ENCODE data around the gene ATP6V0A1. TPM values are rescaled to one million over a fixed set of nuclear protein-coding genes. Genes with fewer than 3 reads are reported as not detected.

Gene ATP6V0A1
- total RNA-seq, 2 experiments from 2014 or later: 10.4 to 14.4 TPM

DNA sequence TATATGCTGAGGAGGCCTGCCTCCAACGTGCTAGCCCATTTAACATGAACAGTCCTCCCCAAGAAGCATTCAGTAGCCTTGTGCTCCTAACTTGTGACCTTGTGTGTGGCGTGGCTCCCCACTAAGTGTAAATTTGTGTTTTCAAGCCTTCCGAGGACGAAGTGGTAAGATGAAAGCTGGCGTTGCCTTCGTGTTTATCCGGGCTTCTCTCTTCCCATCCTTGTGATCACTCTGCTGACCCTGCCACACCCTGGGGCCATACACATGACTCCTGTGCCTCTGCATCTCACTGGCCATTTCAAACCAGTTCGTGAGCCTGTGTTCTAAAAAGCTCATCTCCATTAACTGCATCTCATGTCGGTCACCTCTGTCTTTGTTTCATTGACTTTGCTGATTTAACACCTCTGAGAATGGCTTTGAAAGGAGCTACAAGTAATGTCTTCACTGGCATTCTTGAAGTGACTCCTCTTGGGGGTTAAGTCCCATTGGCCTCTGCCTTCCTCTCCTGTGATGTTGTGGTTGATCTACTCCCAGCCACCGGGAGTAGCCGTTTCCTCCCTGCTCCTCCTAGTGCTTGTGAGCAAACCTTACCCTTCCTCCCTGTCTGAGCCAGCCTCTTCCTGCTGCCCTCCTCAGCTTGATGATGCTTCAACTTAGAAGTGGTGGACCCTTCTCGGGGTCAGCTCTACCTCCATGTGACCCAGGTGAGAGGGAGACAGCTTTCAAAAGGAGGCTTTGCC lies 49.9 kb downstream of the ATP6V0A1 start:
- no peak overlapping the region for H3K4me3 Mint-ChIP-seq
- Histone ChIP-seq H3K4me1 (ENCODE audit: insufficient read depth, low read length) (peaks cover 5% of the 10 kb centered on the region), H3K9me3 (ENCODE audit: control insufficient read depth in 1 of 2, insufficient read depth in 1 of 2, low read length in 2 of 2) (no peaks in the 10 kb centered on the region), H3K36me3 (ENCODE audit: insufficient read depth, low read length) (peaks cover 7% of the 10 kb centered on the region), H3K4me3 (ENCODE audit: low read length) (no peak overlapping the region), H3K27me3 (ENCODE audit: control insufficient read depth in 1 of 2, insufficient read depth in 2 of 2, low read length in 2 of 2) (no peaks in the 10 kb centered on the region), H3K27ac (ENCODE audit: low read depth in 1 of 2, low read length in 2 of 2) (no peak overlapping the region)
- H3K36me3 Mint-ChIP-seq (ENCODE audit: low read depth): peaks cover 31% of the 10 kb centered on the region
- H3K27ac Mint-ChIP-seq: no peak overlapping the region
- no peaks in the 10 kb centered on the region for H3K4me1 Mint-ChIP-seq (ENCODE audit: low read depth)
- H3K27me3 Mint-ChIP-seq: no peaks in the 10 kb centered on the region
- intact Hi-C loops (cut with DNase I, micrococcal nuclease): no loop called here
- TF ChIP-seq, protein P1, sequence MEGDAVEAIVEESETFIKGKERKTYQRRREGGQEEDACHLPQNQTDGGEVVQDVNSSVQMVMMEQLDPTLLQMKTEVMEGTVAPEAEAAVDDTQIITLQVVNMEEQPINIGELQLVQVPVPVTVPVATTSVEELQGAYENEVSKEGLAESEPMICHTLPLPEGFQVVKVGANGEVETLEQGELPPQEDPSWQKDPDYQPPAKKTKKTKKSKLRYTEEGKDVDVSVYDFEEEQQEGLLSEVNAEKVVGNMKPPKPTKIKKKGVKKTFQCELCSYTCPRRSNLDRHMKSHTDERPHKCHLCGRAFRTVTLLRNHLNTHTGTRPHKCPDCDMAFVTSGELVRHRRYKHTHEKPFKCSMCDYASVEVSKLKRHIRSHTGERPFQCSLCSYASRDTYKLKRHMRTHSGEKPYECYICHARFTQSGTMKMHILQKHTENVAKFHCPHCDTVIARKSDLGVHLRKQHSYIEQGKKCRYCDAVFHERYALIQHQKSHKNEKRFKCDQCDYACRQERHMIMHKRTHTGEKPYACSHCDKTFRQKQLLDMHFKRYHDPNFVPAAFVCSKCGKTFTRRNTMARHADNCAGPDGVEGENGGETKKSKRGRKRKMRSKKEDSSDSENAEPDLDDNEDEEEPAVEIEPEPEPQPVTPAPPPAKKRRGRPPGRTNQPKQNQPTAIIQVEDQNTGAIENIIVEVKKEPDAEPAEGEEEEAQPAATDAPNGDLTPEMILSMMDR (IDR thresholded peaks at IDR 0.05): no peak
- no peaks in the 10 kb centered on the region for H3K9me3 Mint-ChIP-seq
- no peak for ATAC-seq (ENCODE audit: poor library complexity)
- DNase-seq: no peak
- ChIA-PET POLR2A (no interaction called here), CTCF (no interaction called here)

DNA sequence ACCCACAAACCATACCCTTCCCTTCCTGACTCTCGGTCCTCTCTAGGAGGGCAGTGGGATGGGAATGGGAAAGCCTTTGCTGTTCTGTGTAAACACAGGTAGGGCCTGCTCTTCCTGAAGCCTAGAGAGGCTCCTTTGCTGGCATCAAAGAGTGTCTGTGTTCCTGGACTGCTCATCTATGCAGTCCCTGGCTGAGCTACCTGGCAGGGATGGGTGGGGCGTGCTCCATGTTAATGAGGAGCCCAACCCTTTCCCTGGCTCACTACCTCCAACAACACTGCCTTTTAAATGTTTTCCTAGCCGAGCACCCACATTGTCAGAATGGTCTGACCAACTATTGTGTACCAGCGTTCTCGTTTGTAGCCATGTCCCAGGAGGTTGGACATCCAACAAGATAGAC lies 50.7 kb downstream of the ATP6V0A1 start:
- intact Hi-C loops (cut with DNase I, micrococcal nuclease): no loop called here
- Mint-ChIP-seq H3K27me3 (no peaks in the 10 kb centered on the region), H3K27ac (no peak overlapping the region), H3K4me1 (ENCODE audit: low read depth) (no peaks in the 10 kb centered on the region), H3K36me3 (ENCODE audit: low read depth) (peaks cover 24% of the 10 kb centered on the region), H3K9me3 (no peaks in the 10 kb centered on the region), H3K4me3 (no peak overlapping the region)
- peaks cover 5% of the 10 kb centered on the region for H3K4me1 ChIP-seq (ENCODE audit: insufficient read depth, low read length)
- POLR2A ChIA-PET: no interaction called here
- H3K27ac ChIP-seq (ENCODE audit: low read depth in 1 of 2, low read length in 2 of 2): no peak overlapping the region
- CTCF ChIA-PET: interaction anchor here (1.5 kb wide), 1 partner anchor 18 kb away, joined by 3 read pairs; no protein-coding TSS in a partner anchor
- H3K9me3 ChIP-seq (ENCODE audit: control insufficient read depth in 1 of 2, insufficient read depth in 1 of 2, low read length in 2 of 2): no peaks in the 10 kb centered on the region
- no peak for DNase-seq
- TF ChIP-seq, protein P1 (IDR thresholded peaks at IDR 0.05): no peak
- H3K36me3 ChIP-seq (ENCODE audit: insufficient read depth, low read length): peaks cover 7% of the 10 kb centered on the region
- no peaks in the 10 kb centered on the region for H3K27me3 ChIP-seq (ENCODE audit: control insufficient read depth in 1 of 2, insufficient read depth in 2 of 2, low read length in 2 of 2)
- no peak for ATAC-seq (ENCODE audit: poor library complexity)
- H3K4me3 ChIP-seq (ENCODE audit: low read length): no peak overlapping the region

DNA sequence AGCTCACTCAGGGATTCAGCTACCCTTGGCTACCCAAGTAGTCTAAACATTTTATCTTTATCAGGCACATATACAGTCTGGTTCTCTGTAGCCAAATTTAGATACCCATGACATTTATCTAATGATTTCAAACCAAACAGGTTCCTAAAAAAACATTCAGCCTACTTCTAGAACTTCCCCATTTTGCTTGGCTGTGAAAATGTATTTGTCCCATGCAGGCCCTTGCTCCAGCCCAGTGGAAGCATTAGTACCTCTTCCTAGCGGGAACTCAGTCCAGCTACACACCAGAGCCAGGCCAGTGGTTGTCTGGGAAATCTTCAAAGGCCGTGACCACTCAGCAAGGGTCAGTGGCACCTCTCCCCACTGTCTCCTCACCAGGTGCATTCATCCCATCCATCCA lies 51.2 kb downstream of the ATP6V0A1 start:
- H3K27ac ChIP-seq (ENCODE audit: low read depth in 1 of 2, low read length in 2 of 2): no peak overlapping the region
- Mint-ChIP-seq H3K36me3 (ENCODE audit: low read depth) (peaks cover 22% of the 10 kb centered on the region), H3K9me3 (no peaks in the 10 kb centered on the region), H3K27me3 (no peaks in the 10 kb centered on the region), H3K27ac (no peak overlapping the region), H3K4me1 (ENCODE audit: low read depth) (no peaks in the 10 kb centered on the region), H3K4me3 (no peak overlapping the region)
- H3K4me3 ChIP-seq (ENCODE audit: low read length): no peak overlapping the region
- TF ChIP-seq, protein P1 (IDR thresholded peaks at IDR 0.05): no peak
- H3K27me3 ChIP-seq (ENCODE audit: control insufficient read depth in 1 of 2, insufficient read depth in 2 of 2, low read length in 2 of 2): no peaks in the 10 kb centered on the region
- CTCF ChIA-PET: interaction anchor here (1.5 kb wide), 1 partner anchor 17 kb away, joined by 3 read pairs; no protein-coding TSS in a partner anchor
- POLR2A ChIA-PET: no interaction called here
- peaks cover 5% of the 10 kb centered on the region for H3K4me1 ChIP-seq (ENCODE audit: insufficient read depth, low read length)
- H3K36me3 ChIP-seq (ENCODE audit: insufficient read depth, low read length): peaks cover 7% of the 10 kb centered on the region
- ATAC-seq (ENCODE audit: poor library complexity) (no peak), DNase-seq (no peak)
- no peaks in the 10 kb centered on the region for H3K9me3 ChIP-seq (ENCODE audit: control insufficient read depth in 1 of 2, insufficient read depth in 1 of 2, low read length in 2 of 2)
- intact Hi-C loops (cut with DNase I, micrococcal nuclease): loop anchor here in 1 of 2 experiments (10.0 kb wide), 1 partner anchor 485 kb away; the partner anchor contains the start of gene NKIRAS2
